CD4-positive, alpha-beta T cell treated with Interferon alpha-2 for 1 hour (primary cell): ENCODE data around the gene FNIP2.
A peak's percentile ranks its signal among the peaks of the same experiment; 100 is the strongest.
"Not testable (repeated sequence)": the region's sequence is repeated elsewhere in the genome, so short reads cannot be mapped to it uniquely, and the experiment has no call there.

Source experiments
- DNase-seq, 2 donors: peaks; one replicate each; pipeline ENCODE4 v3.0.0-alpha.2; 2020 to 2022

FNIP2 gene

GRCh38 chr4:158796370-158797140 is 27.7 kb downstream of the FNIP2 start:
- DNase-seq, result peak in 1 of 2 donors; percentile 34

GRCh38 chr4:158798062-158798461 is 29.2 kb downstream of the FNIP2 start:
- DNase-seq, result no peak

GRCh38 chr4:158799013-158799770 is 30.4 kb downstream of the FNIP2 start:
- no peak for DNase-seq

GRCh38 chr4:158799856-158800255 is 31.0 kb downstream of the FNIP2 start:
- no peak for DNase-seq

- DNase-seq, result no peak
These were observed 32.2 kb downstream of the FNIP2 start for GRCh38 chr4:158801066-158801465.

- no peak for DNase-seq
These were observed 32.9 kb downstream of the FNIP2 start for GRCh38 chr4:158801677-158802076.

GRCh38 chr4:158802914-158803313 is 34.1 kb downstream of the FNIP2 start:
- no peak for DNase-seq

GRCh38 chr4:158805635-158806471 is 37.0 kb downstream of the FNIP2 start:
- peak in 1 of 2 donors; percentile 11 for DNase-seq

GRCh38 chr4:158807691-158808090 is 38.9 kb downstream of the FNIP2 start:
- DNase-seq, result no peak

GRCh38 chr4:158808399-158808798 is 39.6 kb downstream of the FNIP2 start:
- no peak for DNase-seq

- not testable (repeated sequence) for DNase-seq
These were observed 40.4 kb downstream of the FNIP2 start for GRCh38 chr4:158809208-158809607.

GRCh38 chr4:158809611-158810486 is 41.0 kb downstream of the FNIP2 start:
- peak; percentile 47 to 53 for DNase-seq

- no peak for DNase-seq
These were observed 41.8 kb downstream of the FNIP2 start for GRCh38 chr4:158810487-158811215.

GRCh38 chr4:158811216-158811540 is 42.4 kb downstream of the FNIP2 start:
- DNase-seq, result no peak

- peak; percentile 31 to 47 for DNase-seq
These were observed 42.9 kb downstream of the FNIP2 start for GRCh38 chr4:158811704-158812103.

- no peak for DNase-seq
These were observed 43.3 kb downstream of the FNIP2 start for GRCh38 chr4:158812133-158812532.

- no peak for DNase-seq
These were observed 43.7 kb downstream of the FNIP2 start for GRCh38 chr4:158812543-158812942.

- no peak for DNase-seq
These were observed 44.3 kb downstream of the FNIP2 start for GRCh38 chr4:158813113-158813512.

- no peak for DNase-seq
These were observed 45.4 kb downstream of the FNIP2 start for GRCh38 chr4:158814207-158814606.

GRCh38 chr4:158814636-158815330 is 46.0 kb downstream of the FNIP2 start:
- DNase-seq, result no peak

GRCh38 chr4:158816955-158817354 is 48.1 kb downstream of the FNIP2 start:
- no peak for DNase-seq
